NB4 (cell line): ENCODE measurements around the gene IDH3G.
A peak's percentile ranks its signal among the peaks of the same experiment; 100 is the strongest.

ENCODE experiments used
- DNase-seq: peaks from one replicate; pipeline ENCODE4 v3.0.0; 2010; ENCODE audit warnings: low read depth
- H3K4me3 ChIP-seq: one replicate; pipeline ENCODE4 v1.5.1; 2011; ENCODE audit warnings: mild to moderate bottlenecking, low read depth, low read length, moderate library complexity
- MYC ChIP-seq: IDR thresholded peaks from 2 replicates; pipeline ENCODE4 v1.6.1; 2011; ENCODE audit warnings: low read depth, low read length
- POLR2A ChIP-seq: IDR thresholded peaks from 2 replicates; pipeline ENCODE4 v1.6.1; 2011; ENCODE audit warnings: mild to moderate bottlenecking; ENCODE audit not compliant: insufficient read length; ENCODE audit errors: extremely low read depth
- TF ChIP-seq, protein P1 (sequence below): IDR thresholded peaks from 2 replicates; pipeline ENCODE4 v1.6.1; 2011; ENCODE audit warnings: low read depth, low read length
- TF ChIP-seq, protein P2 (sequence below): IDR thresholded peaks from one replicate; pipeline ENCODE4 v1.5.1; 2012; ENCODE audit warnings: low read depth, low read length

Gene IDH3G

DNA sequence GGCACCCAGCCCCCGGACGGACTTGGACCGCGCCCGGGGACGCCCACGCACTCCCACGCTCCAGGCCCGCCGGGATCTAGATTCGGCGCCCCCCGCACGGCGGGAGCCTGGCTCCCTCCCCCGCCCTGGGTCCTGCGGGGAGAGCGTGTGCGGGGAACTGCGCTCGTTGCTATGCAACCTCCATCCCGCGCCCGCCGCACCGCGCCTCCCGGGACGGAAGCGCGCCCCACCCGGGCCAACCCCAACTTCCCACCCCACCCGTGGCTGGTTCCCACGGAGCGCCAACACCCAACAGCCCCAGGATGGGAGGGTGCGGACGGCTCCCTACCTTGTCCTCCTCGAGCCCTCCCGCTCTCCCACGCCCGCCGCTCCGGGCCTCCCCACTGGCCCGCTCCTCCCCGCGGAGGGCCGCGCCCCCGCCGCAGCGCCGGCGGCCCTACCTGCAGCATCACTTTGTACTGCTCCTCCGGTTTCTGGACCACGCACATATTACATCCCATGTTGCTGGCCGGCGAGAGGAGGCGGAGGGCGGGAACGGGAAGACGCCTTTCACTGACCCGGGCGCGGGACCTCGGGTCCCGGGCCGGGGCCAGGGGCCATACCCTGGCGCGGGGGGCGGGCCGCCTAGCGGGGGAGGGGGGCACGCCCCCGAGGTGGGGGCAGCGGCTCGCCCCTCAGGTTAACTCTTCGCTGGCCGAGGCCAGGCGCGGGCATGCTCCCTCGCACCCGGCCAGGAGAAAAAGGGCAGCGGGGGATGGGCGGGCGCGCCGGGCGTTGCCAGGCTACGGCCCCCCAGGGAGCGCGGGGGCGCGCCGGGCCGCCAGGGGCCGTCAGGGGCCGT is 35.8 kb upstream of the IDH3G start, which contains the start of gene PDZD4:
Gene PDZD4 (minus strand): TSS at position 746 of the 841 bp plus-strand sequence. CDS start 246 bp downstream, at position 500.
- H3K4me3 ChIP-seq, result no peak within 1 kb of the TSS
- TF ChIP-seq POLR2A (no peak), MYC (no peak)
- TF ChIP-seq, protein P1, sequence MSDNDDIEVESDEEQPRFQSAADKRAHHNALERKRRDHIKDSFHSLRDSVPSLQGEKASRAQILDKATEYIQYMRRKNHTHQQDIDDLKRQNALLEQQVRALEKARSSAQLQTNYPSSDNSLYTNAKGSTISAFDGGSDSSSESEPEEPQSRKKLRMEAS, result no peak
- peak; percentile 27 for DNase-seq

DNA sequence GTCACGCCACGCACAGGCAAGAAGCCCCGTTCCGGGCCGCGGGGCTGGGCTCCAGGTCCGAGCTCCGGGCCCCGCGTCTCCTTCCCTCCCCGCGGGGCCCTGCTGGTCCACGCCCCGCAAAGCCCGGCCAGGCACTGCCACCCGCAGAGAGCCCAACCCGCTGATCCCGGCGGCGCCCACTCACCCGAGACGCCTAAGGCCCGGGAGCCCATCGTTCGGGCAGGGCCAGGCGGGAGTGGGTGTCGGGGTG is 35.3 kb upstream of the IDH3G start:
- DNase-seq, result no peak
- H3K4me3 ChIP-seq, result no peak overlapping the region
- TF ChIP-seq, protein P1, result no peak
- TF ChIP-seq, protein P2, sequence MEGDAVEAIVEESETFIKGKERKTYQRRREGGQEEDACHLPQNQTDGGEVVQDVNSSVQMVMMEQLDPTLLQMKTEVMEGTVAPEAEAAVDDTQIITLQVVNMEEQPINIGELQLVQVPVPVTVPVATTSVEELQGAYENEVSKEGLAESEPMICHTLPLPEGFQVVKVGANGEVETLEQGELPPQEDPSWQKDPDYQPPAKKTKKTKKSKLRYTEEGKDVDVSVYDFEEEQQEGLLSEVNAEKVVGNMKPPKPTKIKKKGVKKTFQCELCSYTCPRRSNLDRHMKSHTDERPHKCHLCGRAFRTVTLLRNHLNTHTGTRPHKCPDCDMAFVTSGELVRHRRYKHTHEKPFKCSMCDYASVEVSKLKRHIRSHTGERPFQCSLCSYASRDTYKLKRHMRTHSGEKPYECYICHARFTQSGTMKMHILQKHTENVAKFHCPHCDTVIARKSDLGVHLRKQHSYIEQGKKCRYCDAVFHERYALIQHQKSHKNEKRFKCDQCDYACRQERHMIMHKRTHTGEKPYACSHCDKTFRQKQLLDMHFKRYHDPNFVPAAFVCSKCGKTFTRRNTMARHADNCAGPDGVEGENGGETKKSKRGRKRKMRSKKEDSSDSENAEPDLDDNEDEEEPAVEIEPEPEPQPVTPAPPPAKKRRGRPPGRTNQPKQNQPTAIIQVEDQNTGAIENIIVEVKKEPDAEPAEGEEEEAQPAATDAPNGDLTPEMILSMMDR, result no peak
- TF ChIP-seq POLR2A (no peak), MYC (no peak)

DNA sequence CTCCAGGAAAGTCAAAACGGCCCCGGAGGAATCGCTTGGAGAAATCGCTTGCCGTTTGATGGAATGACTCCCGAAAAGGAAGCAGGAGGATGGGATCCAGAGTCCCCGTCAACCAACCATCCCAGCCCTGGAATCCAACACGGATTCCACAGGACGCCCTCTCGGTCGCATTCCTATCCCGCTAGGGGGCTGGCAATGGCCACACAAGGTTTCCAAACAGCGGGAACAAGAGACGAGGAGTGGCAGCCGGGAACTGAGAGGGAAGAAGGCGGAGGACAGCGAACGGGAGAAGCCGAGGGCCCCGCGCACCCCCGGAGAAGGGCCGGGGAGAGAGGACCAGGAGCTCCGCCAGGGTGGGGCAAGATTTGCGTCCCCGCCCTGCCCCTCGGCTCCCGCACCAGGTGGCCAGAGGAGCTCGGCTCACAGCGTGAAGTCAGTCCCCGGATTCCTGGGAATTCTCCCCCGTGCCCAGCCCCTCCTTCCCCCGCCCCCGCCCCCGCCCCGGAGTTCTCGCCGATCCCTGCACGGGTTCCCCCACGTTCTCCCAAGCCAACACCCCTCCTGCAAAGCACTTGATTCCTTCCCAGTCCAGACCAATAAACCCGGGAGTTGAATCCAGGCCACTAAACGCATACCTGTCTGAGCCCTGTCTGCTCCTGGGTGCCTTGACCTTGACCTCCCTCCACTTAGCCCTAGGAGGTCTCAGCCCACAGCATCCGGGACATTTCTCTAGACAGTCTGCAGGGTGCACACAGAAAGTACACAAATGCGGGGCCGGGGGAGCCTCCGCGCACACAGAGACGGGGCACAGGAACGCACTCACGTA is 34.8 kb upstream of the IDH3G start:
- no peak overlapping the region for H3K4me3 ChIP-seq
- DNase-seq, result no peak
- TF ChIP-seq, protein P2, result no peak
- TF ChIP-seq POLR2A (no peak), MYC (no peak)
- TF ChIP-seq, protein P1, result no peak

DNA sequence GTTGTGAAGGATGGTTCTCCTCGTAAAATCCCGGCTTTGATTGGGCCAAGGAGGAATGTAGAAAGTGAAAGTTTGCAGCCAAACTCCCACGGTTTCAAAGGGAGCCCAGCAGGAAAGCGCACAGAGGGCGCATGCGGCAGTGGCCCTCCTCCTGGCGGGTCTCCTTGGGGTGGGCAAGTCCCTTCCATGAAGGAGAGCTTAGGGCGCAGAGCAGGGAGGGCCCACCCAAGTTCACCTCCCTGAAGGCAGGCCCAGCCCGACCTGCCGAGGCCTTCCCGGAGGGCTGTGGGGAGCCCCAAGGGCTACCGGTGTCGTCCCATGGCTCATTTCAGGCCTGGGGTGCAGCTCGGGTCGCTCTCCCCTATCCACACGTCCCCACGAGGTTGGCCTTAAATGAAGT is 34.1 kb upstream of the IDH3G start:
- TF ChIP-seq POLR2A, result no peak
- no peak for TF ChIP-seq MYC
- TF ChIP-seq, protein P2, result no peak
- TF ChIP-seq, protein P1, result no peak
- DNase-seq, result no peak
- no peak overlapping the region for H3K4me3 ChIP-seq

DNA sequence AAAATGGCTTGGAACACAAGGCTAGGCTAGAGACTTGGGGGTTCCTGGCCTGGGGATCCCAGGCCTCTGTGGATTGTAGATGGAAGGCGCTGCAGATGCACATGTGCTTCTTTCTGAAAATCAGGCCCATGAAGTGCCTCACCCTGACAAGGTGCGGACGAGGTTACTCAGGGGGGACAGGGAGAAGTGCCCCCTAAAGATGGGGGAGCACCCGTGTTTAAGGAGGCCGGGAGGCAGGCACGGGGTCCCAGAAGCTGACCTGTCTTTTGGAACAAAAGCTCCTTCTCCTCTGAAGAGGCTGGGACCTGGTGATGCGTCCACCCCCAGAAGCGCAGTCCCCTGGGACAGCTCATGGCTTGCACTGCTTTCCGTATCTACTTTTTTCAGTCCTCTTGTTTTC is 33.7 kb upstream of the IDH3G start:
- no peak overlapping the region for H3K4me3 ChIP-seq
- no peak for DNase-seq

More for the DNA sequence above, 33.7 kb upstream of the IDH3G start:
- TF ChIP-seq MYC (no peak), POLR2A (no peak)
- TF ChIP-seq, protein P1, result no peak
- TF ChIP-seq, protein P2, result no peak
